ENCODE data around the gene HMCN2.

- TF ChIP-seq, protein P1, sequence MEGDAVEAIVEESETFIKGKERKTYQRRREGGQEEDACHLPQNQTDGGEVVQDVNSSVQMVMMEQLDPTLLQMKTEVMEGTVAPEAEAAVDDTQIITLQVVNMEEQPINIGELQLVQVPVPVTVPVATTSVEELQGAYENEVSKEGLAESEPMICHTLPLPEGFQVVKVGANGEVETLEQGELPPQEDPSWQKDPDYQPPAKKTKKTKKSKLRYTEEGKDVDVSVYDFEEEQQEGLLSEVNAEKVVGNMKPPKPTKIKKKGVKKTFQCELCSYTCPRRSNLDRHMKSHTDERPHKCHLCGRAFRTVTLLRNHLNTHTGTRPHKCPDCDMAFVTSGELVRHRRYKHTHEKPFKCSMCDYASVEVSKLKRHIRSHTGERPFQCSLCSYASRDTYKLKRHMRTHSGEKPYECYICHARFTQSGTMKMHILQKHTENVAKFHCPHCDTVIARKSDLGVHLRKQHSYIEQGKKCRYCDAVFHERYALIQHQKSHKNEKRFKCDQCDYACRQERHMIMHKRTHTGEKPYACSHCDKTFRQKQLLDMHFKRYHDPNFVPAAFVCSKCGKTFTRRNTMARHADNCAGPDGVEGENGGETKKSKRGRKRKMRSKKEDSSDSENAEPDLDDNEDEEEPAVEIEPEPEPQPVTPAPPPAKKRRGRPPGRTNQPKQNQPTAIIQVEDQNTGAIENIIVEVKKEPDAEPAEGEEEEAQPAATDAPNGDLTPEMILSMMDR (IDR thresholded peaks at IDR 0.05), result no peak
- TF ChIP-seq EZH2 (IDR thresholded peaks at IDR 0.05; ENCODE audit: borderline replicate concordance, insufficient read depth, low read depth, low read length, poor library complexity, severe bottlenecking), result no peak
Measured at GRCh38 chr9:130441031-130441430, 175.5 kb downstream of the HMCN2 start.
